Measurements from ENCODE around the gene GUCD1. TPM values are rescaled to one million over a fixed set of nuclear protein-coding genes. Genes with fewer than 3 reads are reported as not detected.

Gene GUCD1
- total RNA-seq, 1 experiment from 2014 or later: 87.4 TPM

- no peaks in the 10 kb centered on the region for H3K79me1 ChIP-seq (ENCODE audit: insufficient read depth, low read depth, low read length, poor library complexity, severe bottlenecking)
- no peaks in the 10 kb centered on the region for H3K79me2 ChIP-seq (ENCODE audit: insufficient read depth, low read length)
- no peak overlapping the region for H2BK12ac ChIP-seq (ENCODE audit: insufficient read length, low read depth, low read length)
- H2AK5ac ChIP-seq (ENCODE audit: insufficient read length, low read length): no peak overlapping the region
- H3K14ac ChIP-seq (ENCODE audit: insufficient read depth, low read length): no peak overlapping the region
- no peak overlapping the region for H2BK5ac ChIP-seq (ENCODE audit: insufficient read length, low read length)
- H3K56ac ChIP-seq (ENCODE audit: insufficient read length, low read depth, low read length): no peak overlapping the region
- H3T11ph ChIP-seq (ENCODE audit: low read length): no peak overlapping the region
- H4K91ac ChIP-seq (ENCODE audit: insufficient read length, low read depth, low read length): no peak overlapping the region
- no peak overlapping the region for H4K8ac ChIP-seq (replicated peaks; ENCODE audit: insufficient read length, low read depth, low read length)
- H3K27ac Mint-ChIP-seq: no peak overlapping the region
- 0 out of 4 replicates have a peak, but pooled peaks cover 0 to 2% of the 10 kb centered on the region in 2 experiments for H3K4me1 Mint-ChIP-seq
- H3K4me3 Mint-ChIP-seq: no peak overlapping the region
- H3K36me3 Mint-ChIP-seq (ENCODE audit: insufficient read depth in 1 of 3, low read depth in 3 of 3): peaks cover 9 to 19% (median 16%) of the 10 kb centered on the region in 3 experiments; a peak in 6 of 7 replicates
- no peak overlapping the region for H3K4ac ChIP-seq (ENCODE audit: low read depth, low read length)
- no peaks in the 10 kb centered on the region; the same call in 1 of the 2 replicates for H3K27me3 Mint-ChIP-seq (ENCODE audit: low read depth)
- no peak overlapping the region for H3K23ac ChIP-seq (ENCODE audit: insufficient read length, low read depth, low read length)
- DNase-seq: no peak
- no peaks in the 10 kb centered on the region for H3K4me1 ChIP-seq (ENCODE audit: insufficient read depth, low read length)
- H2BK120ac ChIP-seq (ENCODE audit: low read depth, low read length, poor library complexity, severe bottlenecking): no peak overlapping the region
- no peak overlapping the region for H3K27ac ChIP-seq (ENCODE audit: insufficient read length, low read depth, low read length)
- H2BK20ac ChIP-seq (ENCODE audit: low read depth, low read length, poor library complexity, severe bottlenecking): no peak overlapping the region
- H3K9me3 ChIP-seq (ENCODE audit: control insufficient read depth, low read depth, low read length): no peaks in the 10 kb centered on the region
- H3K9me3 Mint-ChIP-seq: no peaks in the 10 kb centered on the region
- H3K4me2 ChIP-seq (ENCODE audit: insufficient read depth, insufficient read length, low read length): no peak overlapping the region
- H2AFZ ChIP-seq (ENCODE audit: low read length): no peak overlapping the region
- no peak overlapping the region for H3K18ac ChIP-seq (ENCODE audit: insufficient read length, low read depth, low read length)
- H2BK15ac ChIP-seq (ENCODE audit: low read depth, low read length): no peak overlapping the region
- TF ChIP-seq CTCF (conservative IDR thresholded peaks at IDR 0.05): no peak
- H4K20me1 ChIP-seq (ENCODE audit: control insufficient read depth, insufficient read depth, insufficient read length): no peaks in the 10 kb centered on the region
- WGBS (ENCODE audit: extremely low coverage, insufficient read length, low lambda C conversion rate): no CpG with 5 or more reads among the region's 1 CpG
- H3K23me2 ChIP-seq (ENCODE audit: insufficient read length, low read depth, low read length, poor library complexity, severe bottlenecking): no peaks in the 10 kb centered on the region
- H3K27me3 ChIP-seq (ENCODE audit: insufficient read depth, low read length): no peaks in the 10 kb centered on the region
- no peak overlapping the region for H4K5ac ChIP-seq (ENCODE audit: insufficient read length, low read depth, low read length)
- H3K9ac ChIP-seq (ENCODE audit: extremely low read depth, insufficient read length, low read length): no peak overlapping the region
Observed at GRCh38 chr22:24579258-24579601, 24.3 kb upstream of the GUCD1 start.
